CD14-positive monocyte (primary cell): ENCODE results near the gene MYL4. TPM values are rescaled to one million over a fixed set of nuclear protein-coding genes. Genes with fewer than 3 reads are reported as not detected.

Experiments
- DNase-seq, 3 donors: peaks; one replicate each; pipeline ENCODE4 v3.0.0-alpha.2; 2011 to 2022
- H2AFZ ChIP-seq: 2 replicates; pipeline ENCODE4 v1.6.0; 2012; ENCODE audit warnings: mild to moderate bottlenecking, low read depth, low read length, inconsistent platforms; ENCODE audit not compliant: insufficient read depth, poor library complexity, severe bottlenecking
- H3K27ac ChIP-seq, 2 donors: 1 replicate in 1 of 2; 2 replicates in 1 of 2; pipeline ENCODE4 v1.5.1; 2012 to 2013; ENCODE audit warnings: low read length in 2 of 2, control low read depth in 1 of 2, inconsistent platforms in 1 of 2, low read depth in 1 of 2, mild to moderate bottlenecking in 1 of 2
- H3K27me3 ChIP-seq, 2 donors: one replicate each; pipeline versions ENCODE4 v1.6.0 to v1.6.1; 2011 to 2013; ENCODE audit warnings: low read length in 2 of 2; ENCODE audit not compliant: control insufficient read depth in 2 of 2, insufficient read depth in 2 of 2
- H3K36me3 ChIP-seq, 2 donors: replicated peaks in 1 of 2; 1 replicate in 1 of 2; 2 replicates in 1 of 2; pipeline versions ENCODE4 v1.5.1 to v1.6.1; 2012 to 2013; ENCODE audit warnings: low read length in 2 of 2, control low read depth in 1 of 2, inconsistent platforms in 1 of 2, mild to moderate bottlenecking in 1 of 2; ENCODE audit not compliant: insufficient read depth in 2 of 2, control insufficient read depth in 1 of 2
- H3K4me1 ChIP-seq, 2 donors: 1 replicate in 1 of 2; 2 replicates in 1 of 2; pipeline versions ENCODE4 v1.5.1 to v1.6.1; 2012 to 2013; ENCODE audit warnings: low read length in 2 of 2, control low read depth in 1 of 2, inconsistent platforms in 1 of 2, mild to moderate bottlenecking in 1 of 2, moderate library complexity in 1 of 2; ENCODE audit not compliant: insufficient read depth in 2 of 2, control insufficient read depth in 1 of 2
- H3K4me2 ChIP-seq: replicated peaks from 2 replicates; pipeline ENCODE3; 2012; ENCODE audit warnings: low read length, moderate library complexity, mild to moderate bottlenecking; ENCODE audit not compliant: poor library complexity, severe bottlenecking; ENCODE audit errors: extremely low read depth
- H3K4me3 ChIP-seq, 3 experiments: fragments of 200-600 bp in 1 of 3; sonication (generic) in 1 of 3; replicated peaks in 1 of 3; 1 replicate in 2 of 3; 2 replicates in 1 of 3; pipeline ENCODE4 v1.5.1; 2011 to 2013; ENCODE audit warnings: low read length in 3 of 3, mild to moderate bottlenecking in 3 of 3, control low read depth in 2 of 3, low read depth in 2 of 3, inconsistent platforms in 1 of 3, moderate library complexity in 1 of 3
- H3K79me2 ChIP-seq: 2 replicates; pipeline ENCODE4 v1.6.0; 2012; ENCODE audit warnings: mild to moderate bottlenecking, control low read depth, inconsistent platforms, low read length, moderate library complexity; ENCODE audit not compliant: insufficient read depth
- H3K9ac ChIP-seq: 2 replicates; pipeline ENCODE4 v1.6.0; 2017; ENCODE audit warnings: low read length, mild to moderate bottlenecking; ENCODE audit not compliant: insufficient read depth, poor library complexity, severe bottlenecking
- H3K9me3 ChIP-seq, 2 donors: replicated peaks in 1 of 2; 1 replicate in 1 of 2; 2 replicates in 1 of 2; pipeline versions ENCODE4 v1.5.1 to v1.6.1; 2012 to 2013; ENCODE audit warnings: low read length in 2 of 2, control low read depth in 1 of 2; ENCODE audit not compliant: control insufficient read depth in 1 of 2, insufficient read depth in 1 of 2
- H4K20me1 ChIP-seq: 2 replicates; pipeline ENCODE4 v1.6.0; 2012; ENCODE audit warnings: mild to moderate bottlenecking, low read length, control low read depth, moderate library complexity; ENCODE audit not compliant: insufficient read depth
- H3K27ac Mint-ChIP-seq, 7 donors: one replicate each; pipeline ENCODE4 v1.8.0; 2020; ENCODE audit warnings: mild to moderate bottlenecking in 7 of 7, mixed read lengths in 7 of 7, moderate library complexity in 6 of 7, inconsistent platforms in 2 of 7
- H3K27me3 Mint-ChIP-seq, 3 donors: one replicate each; pipeline ENCODE4 v1.8.0; 2021 to 2022; ENCODE audit warnings: low read depth in 3 of 3, mild to moderate bottlenecking in 3 of 3, mixed read lengths in 3 of 3, moderate library complexity in 3 of 3, inconsistent platforms in 1 of 3
- H3K36me3 Mint-ChIP-seq, 2 donors: one replicate each; pipeline ENCODE4 v1.8.0; 2020; ENCODE audit warnings: mixed read lengths in 2 of 2, inconsistent platforms in 1 of 2, mild to moderate bottlenecking in 1 of 2
- H3K4me1 Mint-ChIP-seq: one replicate; pipeline ENCODE4 v1.8.0; 2020; ENCODE audit warnings: mild to moderate bottlenecking, mixed read lengths
- H3K4me3 Mint-ChIP-seq, 2 donors: one replicate each; pipeline ENCODE4 v1.8.0; 2020; ENCODE audit warnings: mild to moderate bottlenecking in 2 of 2, mixed read lengths in 2 of 2, moderate library complexity in 1 of 2
- H3K9me3 Mint-ChIP-seq, 7 donors: one replicate each; pipeline ENCODE4 v1.8.0; 2020 to 2022; ENCODE audit warnings: mixed read lengths in 7 of 7, mild to moderate bottlenecking in 6 of 7, moderate library complexity in 6 of 7, inconsistent platforms in 2 of 7
- WGBS: methylation state at CpG from one replicate; pipeline ENCODE4 v1.1.5; 2013; ENCODE audit warnings: missing lambda C conversion rate; ENCODE audit not compliant: insufficient coverage; 5-methylcytosine and 5-hydroxymethylcytosine counted together
- intact Hi-C, 2 donors: fragments of 100-400 bp; cut with micrococcal nuclease; formaldehyde crosslinking; loops; one replicate each; pipeline versions ENCODE4 v1.15.0 to v1.15.1; 2023
- polyA plus RNA-seq, 3 donors: library from polyadenylated mRNA; depleted of rRNA in 1 of 3; unstranded in 2 of 3; stranded (reverse) in 1 of 3; fragments of 300-500 nt in 2 of 3; fragments of >200 nt in 1 of 3; fragmentation: Illumina TruSeq in 2 of 3; gene quantifications; 1 replicate in 2 of 3; 2 replicates in 1 of 3; pipeline ENCODE4 v1.2.3, GENCODE V29; 2012 to 2021
- TF ChIP-seq, protein P1 (sequence below): fragments of 200-600 bp; IDR thresholded peaks from one replicate; pipeline ENCODE4 v1.8.0; 2022; ENCODE audit warnings: antibody characterized with exemption, mild to moderate bottlenecking

The MYL4 gene
- polyA plus RNA-seq, 3 donors, result 0.43 TPM; not detected in 2

DNA sequence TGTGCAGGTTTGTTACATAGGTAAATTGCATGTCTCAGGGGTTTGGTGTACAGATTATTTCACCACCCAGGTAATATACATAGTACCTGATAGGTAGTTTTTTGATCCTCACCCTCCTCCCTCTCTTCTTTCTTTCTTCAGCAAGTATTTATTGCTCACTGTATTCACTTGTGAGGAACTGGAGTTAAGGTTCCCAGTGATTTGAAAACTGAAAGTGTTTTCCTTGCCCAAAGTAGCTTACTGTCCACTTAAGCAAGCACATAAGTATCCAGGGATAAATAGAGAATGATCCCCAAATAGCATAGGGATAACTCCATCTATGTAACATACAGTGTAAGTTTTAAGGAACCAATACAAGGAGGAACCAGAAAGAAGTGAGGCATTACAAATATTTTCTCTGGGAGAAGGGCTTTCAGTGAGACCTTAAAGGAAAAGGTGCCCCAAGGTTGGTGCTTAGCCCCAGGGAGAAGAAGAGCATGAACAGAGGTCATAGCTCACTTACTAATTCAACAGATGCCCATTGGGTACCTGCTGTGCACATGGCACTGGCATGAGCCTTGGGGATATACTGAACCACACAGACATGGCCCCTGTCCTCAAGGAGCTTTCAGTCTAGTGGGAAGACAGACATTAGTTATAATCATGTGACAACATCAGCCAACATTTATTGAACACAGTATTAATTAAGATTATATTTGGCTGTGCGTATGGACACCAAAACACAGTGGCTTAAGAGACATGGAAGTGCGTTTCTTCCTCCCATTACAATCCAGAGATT is 17.0 kb downstream of the MYL4 start:
- Histone ChIP-seq H3K4me1 (peaks cover 17 to 26% of the 10 kb centered on the region in 2 donors), H3K4me2 (no peak overlapping the region), H3K9me3 (peaks cover 0 to 4% of the 10 kb centered on the region in 2 donors), H3K36me3 (no peaks in the 10 kb centered on the region), H3K27me3 (peaks cover 0 to 3% of the 10 kb centered on the region in 2 donors), H3K9ac (no peak overlapping the region), H3K4me3 (peak overlapping the region in 1 of 3 experiments; percentile 20), H3K27ac (no peak overlapping the region), H3K79me2 (no peaks in the 10 kb centered on the region), H2AFZ (no peak overlapping the region), H4K20me1 (no peaks in the 10 kb centered on the region)
- no peak for DNase-seq
- peaks cover 11 to 17% (median 15%) of the 10 kb centered on the region in 3 donors for H3K27me3 Mint-ChIP-seq
- peaks cover 33% of the 10 kb centered on the region for H3K4me1 Mint-ChIP-seq
- peak overlapping the region in 1 of 2 donors; percentile 17 for H3K4me3 Mint-ChIP-seq
- H3K36me3 Mint-ChIP-seq, result no peaks in the 10 kb centered on the region
- H3K9me3 Mint-ChIP-seq, result peaks cover 0 to 11% (median 3%) of the 10 kb centered on the region in 7 donors
- intact Hi-C loops, result no loop called here
- peak overlapping the region in 1 of 7 donors; percentile 17 for H3K27ac Mint-ChIP-seq
- 100% methylated on average over 1 of the region's 2 CpGs for WGBS
- TF ChIP-seq, protein P1, sequence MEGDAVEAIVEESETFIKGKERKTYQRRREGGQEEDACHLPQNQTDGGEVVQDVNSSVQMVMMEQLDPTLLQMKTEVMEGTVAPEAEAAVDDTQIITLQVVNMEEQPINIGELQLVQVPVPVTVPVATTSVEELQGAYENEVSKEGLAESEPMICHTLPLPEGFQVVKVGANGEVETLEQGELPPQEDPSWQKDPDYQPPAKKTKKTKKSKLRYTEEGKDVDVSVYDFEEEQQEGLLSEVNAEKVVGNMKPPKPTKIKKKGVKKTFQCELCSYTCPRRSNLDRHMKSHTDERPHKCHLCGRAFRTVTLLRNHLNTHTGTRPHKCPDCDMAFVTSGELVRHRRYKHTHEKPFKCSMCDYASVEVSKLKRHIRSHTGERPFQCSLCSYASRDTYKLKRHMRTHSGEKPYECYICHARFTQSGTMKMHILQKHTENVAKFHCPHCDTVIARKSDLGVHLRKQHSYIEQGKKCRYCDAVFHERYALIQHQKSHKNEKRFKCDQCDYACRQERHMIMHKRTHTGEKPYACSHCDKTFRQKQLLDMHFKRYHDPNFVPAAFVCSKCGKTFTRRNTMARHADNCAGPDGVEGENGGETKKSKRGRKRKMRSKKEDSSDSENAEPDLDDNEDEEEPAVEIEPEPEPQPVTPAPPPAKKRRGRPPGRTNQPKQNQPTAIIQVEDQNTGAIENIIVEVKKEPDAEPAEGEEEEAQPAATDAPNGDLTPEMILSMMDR, result no peak

DNA sequence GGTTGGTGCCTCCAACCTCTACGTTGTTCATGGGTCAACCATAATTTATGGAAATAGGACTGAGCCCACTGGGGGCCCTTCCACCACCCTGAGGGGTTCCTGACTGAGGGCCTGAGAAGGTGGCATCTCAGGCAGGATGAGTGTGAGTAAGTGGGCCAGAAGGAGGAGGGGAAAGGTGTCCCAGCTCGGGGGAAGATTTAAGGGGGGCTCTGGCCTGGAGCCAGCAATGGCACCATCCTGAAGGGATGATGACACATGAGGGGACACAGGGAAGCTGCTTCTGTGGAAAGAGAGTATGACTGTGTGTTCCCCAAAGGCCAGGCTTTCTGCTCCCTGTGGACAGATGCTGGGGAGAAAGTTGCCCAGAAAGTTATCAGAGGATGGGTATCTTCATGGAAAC is 18.7 kb downstream of the MYL4 start:
- no peak overlapping the region for H3K4me3 Mint-ChIP-seq
- intact Hi-C loops, result loop anchor here in 1 of 2 donors (2.0 kb wide), 1 partner anchor 87 kb away; no protein-coding TSS in a partner anchor
- no peak overlapping the region for H3K27ac Mint-ChIP-seq

More for the DNA sequence above, 18.7 kb downstream of the MYL4 start:
- Mint-ChIP-seq H3K4me1 (peaks cover 32% of the 10 kb centered on the region), H3K27me3 (peaks cover 6 to 11% (median 8%) of the 10 kb centered on the region in 3 donors), H3K9me3 (peaks cover 0 to 11% (median 2%) of the 10 kb centered on the region in 7 donors), H3K36me3 (no peaks in the 10 kb centered on the region)
- no peaks in the 10 kb centered on the region for H3K79me2 ChIP-seq
- no peak overlapping the region for H3K4me2 ChIP-seq
- H3K9ac ChIP-seq, result no peak overlapping the region
- no peak overlapping the region for H3K4me3 ChIP-seq
- whole genome bisulfite sequencing, result 100% methylated on average over 1 of the region's 2 CpGs
- no peaks in the 10 kb centered on the region for H3K36me3 ChIP-seq
- H2AFZ ChIP-seq, result no peak overlapping the region
- TF ChIP-seq, protein P1, result no peak
- no peaks in the 10 kb centered on the region for H3K27me3 ChIP-seq
- peaks cover 0 to 4% of the 10 kb centered on the region in 2 donors for H3K9me3 ChIP-seq
- no peak for DNase-seq
- H3K27ac ChIP-seq, result no peak overlapping the region
- H3K4me1 ChIP-seq, result peaks cover 17 to 26% of the 10 kb centered on the region in 2 donors
- H4K20me1 ChIP-seq, result no peaks in the 10 kb centered on the region
